Renal cortex interstitium (tissue), 11 donors: ENCODE data around the gene CELF1. TPM values are rescaled to one million over a fixed set of nuclear protein-coding genes. Genes with fewer than 3 reads are reported as not detected.
"Not testable (repeated sequence)": the region's sequence is repeated elsewhere in the genome, so short reads cannot be mapped to it uniquely, and the experiment has no call there.

Experiments
- DNase-seq, 11 donors: peaks; one replicate each; pipeline ENCODE4 v3.0.0-alpha.2; 2013; ENCODE audit warnings: low read depth in 9 of 11, low spot score in 4 of 11; ENCODE audit errors: extremely low read depth in 1 of 11
- polyA plus RNA-seq, 3 donors: library from polyadenylated mRNA; unstranded; fragments of 120-200 nt; gene quantifications; one replicate each; pipeline ENCODE4 v1.2.1, GENCODE V29; 2013; ENCODE audit not compliant: insufficient read length in 3 of 3

CELF1 gene
- polyA plus RNA-seq, 3 donors: 108 to 126 (median 112) TPM

GRCh38 chr11:47557004-47557403 is 4.1 kb upstream of the CELF1 start:
- DNase-seq: not testable (repeated sequence)

- DNase-seq: peak in 1 of 11 donors; percentile 64
These were observed 443 bp upstream of the CELF1 start for GRCh38 chr11:47553406-47553743.

GRCh38 chr11:47552056-47552565 is 821 bp downstream of the CELF1 start:
- peak in 5 of 11 donors; percentile 22 to 38 (median 34) for DNase-seq

- no peak for DNase-seq
These were observed 1.8 kb downstream of the CELF1 start for GRCh38 chr11:47551086-47551485.

- no peak for DNase-seq
These were observed 2.5 kb downstream of the CELF1 start for GRCh38 chr11:47550288-47551047.

GRCh38 chr11:47546274-47546673 is 6.7 kb downstream of the CELF1 start:
- DNase-seq: not testable (repeated sequence)

GRCh38 chr11:47545298-47545697 is 7.6 kb downstream of the CELF1 start:
- no peak for DNase-seq

GRCh38 chr11:47541070-47541469 is 11.9 kb downstream of the CELF1 start:
- no peak for DNase-seq

- no peak for DNase-seq
These were observed 13.3 kb downstream of the CELF1 start for GRCh38 chr11:47539681-47540039.

- no peak for DNase-seq
These were observed 14.0 kb downstream of the CELF1 start for GRCh38 chr11:47538741-47539565.

GRCh38 chr11:47536915-47537314 is 16.0 kb downstream of the CELF1 start:
- no peak for DNase-seq

- DNase-seq: no peak
These were observed 18.2 kb downstream of the CELF1 start for GRCh38 chr11:47534704-47535251.

GRCh38 chr11:47533690-47534151 is 19.2 kb downstream of the CELF1 start:
- no peak for DNase-seq

GRCh38 chr11:47532597-47533213 is 20.2 kb downstream of the CELF1 start:
- no peak for DNase-seq

GRCh38 chr11:47531666-47532065 is 21.3 kb downstream of the CELF1 start:
- DNase-seq: no peak

GRCh38 chr11:47530721-47531120 is 22.2 kb downstream of the CELF1 start:
- DNase-seq: not testable (repeated sequence)

GRCh38 chr11:47529951-47530350 is 23.0 kb downstream of the CELF1 start:
- DNase-seq: no peak

GRCh38 chr11:47527186-47527585 is 25.7 kb downstream of the CELF1 start:
- no peak for DNase-seq

- DNase-seq: not testable (repeated sequence)
These were observed 26.9 kb downstream of the CELF1 start for GRCh38 chr11:47526032-47526431.
